ENCODE results near the gene TOX2. TPM values are rescaled to one million over a fixed set of nuclear protein-coding genes. Genes with fewer than 3 reads are reported as not detected.

Gene TOX2
- total RNA-seq, 1 donor = not detected

- no peak for DNase-seq (ENCODE audit: low read depth in 2 of 3, low spot score in 2 of 3)
Observed at GRCh38 chr20:44117296-44118184, 202.9 kb downstream of the TOX2 start.

GRCh38 chr20:44118185-44119033, 203.8 kb downstream of the TOX2 start:
- DNase-seq (ENCODE audit: low read depth in 2 of 3, low spot score in 2 of 3) = no peak

Small RNA genes lying within 50 kb of the gene (small RNA-seq; reads per million reads assigned to genes)
- not detected for gene RN7SL443P

Other genes with a start within 250 kb of the TOX2 start
- 7.5 TPM for gene MYBL2, start 247.7 kb upstream of the TOX2 start, total RNA-seq
- gene GTSF1L, start 187.8 kb upstream of the TOX2 start, total RNA-seq = not detected